ENCODE results near the gene HNRNPA2B1.
"Not testable (repeated sequence)": the region's sequence is repeated elsewhere in the genome, so short reads cannot be mapped to it uniquely, and the experiment has no call there.

The HNRNPA2B1 gene

DNA sequence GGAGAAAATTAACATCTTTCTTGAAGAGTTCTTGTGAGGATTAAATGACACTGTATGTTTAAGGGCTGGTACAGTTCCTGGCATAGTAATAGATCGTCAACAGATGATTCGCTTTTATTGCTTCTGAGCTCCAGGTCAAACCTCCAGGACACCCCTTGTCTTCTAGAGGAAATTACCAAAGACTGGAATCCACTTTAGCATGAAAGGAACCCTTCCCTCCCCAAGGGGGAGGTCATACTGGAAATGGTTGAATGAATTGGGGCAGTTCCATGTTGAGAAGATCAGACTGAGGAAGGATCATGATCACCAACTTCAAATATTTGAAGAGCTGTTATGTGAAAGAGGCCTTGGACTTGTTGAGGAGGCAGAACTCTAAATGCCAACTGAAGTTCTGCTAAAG lies 39.6 kb downstream of the HNRNPA2B1 start:
- DNase-seq = no peak

DNA sequence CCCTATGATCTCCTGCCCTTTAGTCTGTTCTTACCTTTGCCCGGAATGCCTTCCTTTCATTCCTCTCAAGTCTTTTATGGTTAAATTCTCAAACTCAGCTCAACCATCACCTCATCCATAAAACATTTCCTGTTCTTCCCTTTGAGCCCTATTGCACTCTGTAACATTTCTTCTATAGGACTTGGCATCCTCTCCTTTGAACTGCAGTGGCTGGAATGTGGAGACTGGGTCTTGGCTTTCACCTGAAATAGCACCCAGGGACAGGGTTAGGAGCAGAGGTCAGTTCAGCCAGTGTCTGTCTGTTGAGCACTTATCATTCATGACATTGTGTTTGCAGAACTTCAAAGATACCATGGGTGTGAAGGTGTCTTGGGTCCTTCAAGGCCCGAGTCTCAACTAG lies 41.3 kb downstream of the HNRNPA2B1 start:
- DNase-seq = no peak

GRCh38 chr7:26157520-26158105 lies 42.9 kb downstream of the HNRNPA2B1 start:
- DNase-seq = no peak

DNA sequence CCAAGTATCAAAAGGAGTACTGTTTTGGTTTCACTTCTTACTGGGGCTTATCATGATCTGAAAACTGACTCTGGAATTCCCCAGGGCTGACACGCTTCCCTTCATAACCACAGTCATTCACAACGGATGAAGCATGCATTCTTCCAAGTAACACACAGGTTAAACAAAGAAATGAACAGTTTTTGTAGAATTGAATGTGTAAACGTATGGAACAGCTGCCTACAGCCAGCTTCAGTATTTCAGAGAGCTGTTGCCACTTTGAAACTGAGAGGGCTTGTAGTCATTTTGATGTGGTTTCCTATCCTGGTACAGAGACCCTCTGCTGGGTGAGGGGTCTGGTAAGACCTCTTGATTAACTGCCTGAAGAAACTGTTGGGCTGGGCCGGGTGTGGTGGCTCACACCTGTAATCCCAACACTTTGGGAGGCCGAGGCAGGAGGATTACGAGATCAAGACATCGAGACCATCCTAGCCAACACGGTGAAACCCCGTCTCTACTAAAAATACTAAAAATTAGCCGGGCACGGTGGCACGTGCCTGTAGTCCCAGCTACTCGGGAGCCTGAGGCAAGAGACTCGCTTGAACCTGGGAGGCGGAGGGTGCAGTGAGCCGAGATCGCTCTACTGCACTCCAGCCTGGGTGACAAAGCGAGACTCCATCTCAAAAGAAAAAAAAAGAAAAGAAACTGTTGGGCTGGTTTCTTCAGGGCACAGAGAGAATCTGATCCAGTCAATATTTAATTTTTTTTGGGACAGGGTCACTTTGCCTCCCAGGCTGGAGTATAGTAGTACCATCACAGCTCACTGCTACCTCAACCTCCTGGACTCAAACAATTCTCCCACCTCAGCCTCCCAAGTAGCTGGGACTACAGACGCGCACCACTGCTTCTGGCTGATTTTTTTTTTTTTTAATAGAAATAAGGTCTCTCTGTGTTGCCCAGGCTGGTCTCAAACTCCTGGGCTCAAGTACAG lies 43.8 kb downstream of the HNRNPA2B1 start:
- peak in 1 of 2 experiments; percentile 28 for DNase-seq

DNA sequence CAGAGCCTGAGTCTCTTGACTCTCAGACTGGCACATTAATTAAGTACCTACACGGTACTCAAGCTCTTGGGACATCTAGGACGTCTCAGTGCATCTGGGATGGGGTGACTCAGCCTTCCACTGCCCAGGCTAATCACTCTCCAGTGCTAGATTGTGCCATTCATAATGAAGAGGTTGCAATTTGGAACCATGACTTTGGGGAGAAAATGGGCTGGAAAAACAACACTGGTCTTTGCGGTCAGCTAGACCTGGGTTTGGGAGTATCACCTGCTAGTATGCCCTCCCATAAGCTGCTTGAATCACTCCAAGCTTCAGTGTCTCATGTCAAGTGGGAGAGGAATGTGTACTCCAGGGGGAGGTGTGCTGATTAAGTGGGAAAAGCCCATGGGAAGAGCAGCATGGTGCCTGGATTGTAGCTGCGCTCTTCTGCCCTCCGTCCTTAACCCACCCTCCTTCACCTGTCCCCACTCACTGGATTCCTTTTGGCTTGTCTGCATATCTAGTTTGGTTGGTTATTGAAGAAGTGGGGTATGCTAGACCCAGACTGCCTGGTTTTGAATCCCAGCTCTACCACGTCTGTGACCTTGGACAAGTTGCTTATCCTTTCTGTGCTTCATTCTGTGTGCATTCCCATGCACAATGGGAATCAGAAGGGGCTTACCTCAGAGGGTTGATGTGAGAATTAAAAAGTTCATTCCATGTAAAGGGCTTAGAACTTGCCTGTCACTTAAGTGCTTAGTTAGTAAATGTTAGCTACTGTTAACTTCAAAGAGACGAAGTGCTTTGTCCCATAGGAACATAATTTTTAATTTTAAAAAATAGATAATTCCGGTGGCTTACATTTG lies 44.8 kb downstream of the HNRNPA2B1 start:
- peak; percentile 48 to 85 for DNase-seq

DNA sequence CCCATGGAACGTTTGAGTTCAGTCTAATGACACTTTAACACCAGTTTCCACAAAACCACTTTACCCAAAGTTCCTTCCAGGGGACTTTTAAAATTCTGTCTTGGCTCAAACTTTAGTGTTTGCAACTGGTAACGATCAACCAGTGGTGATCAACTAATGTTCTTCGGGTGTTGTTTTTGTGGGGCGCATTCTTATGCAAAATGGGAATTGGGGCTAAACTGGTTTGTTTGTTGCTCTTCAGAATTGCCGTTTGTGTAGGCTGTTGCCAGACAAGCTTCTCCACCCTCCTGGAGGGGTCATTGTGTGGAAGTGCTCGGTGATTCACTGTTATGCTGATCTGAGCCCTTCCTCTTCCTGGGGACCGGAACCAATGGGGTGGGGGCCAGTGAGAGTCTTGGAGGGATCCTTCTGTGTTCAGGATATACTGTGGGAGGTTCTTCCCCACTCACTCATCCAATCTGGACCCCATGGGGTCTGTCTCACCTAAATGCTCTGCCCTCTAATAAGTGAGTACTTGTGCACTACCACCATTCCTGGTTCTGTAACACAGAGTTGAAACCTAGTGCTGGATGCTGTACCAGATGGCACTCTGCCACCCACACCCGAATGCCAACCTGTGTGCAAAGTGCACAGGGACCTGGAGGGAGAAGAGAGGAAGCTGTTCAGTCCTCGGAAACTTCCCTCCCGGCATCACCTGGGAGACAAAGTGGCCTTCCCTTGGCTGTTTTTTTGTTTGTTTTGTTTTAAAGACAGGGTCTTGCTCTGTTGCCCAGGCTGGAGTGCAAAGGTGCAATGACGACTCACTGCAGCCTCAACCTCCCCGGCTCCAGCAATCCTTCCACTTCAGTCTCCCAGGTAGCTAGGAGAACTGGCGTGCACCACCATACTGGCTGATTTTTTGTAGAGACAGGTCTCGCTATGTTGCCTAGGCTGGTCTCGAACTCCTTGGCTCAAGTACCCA lies 46.4 kb downstream of the HNRNPA2B1 start:
- DNase-seq = no peak

- no peak for DNase-seq
Measured at GRCh38 chr7:26153241-26153822, 47.2 kb downstream of the HNRNPA2B1 start.

GRCh38 chr7:26152782-26153240 lies 47.7 kb downstream of the HNRNPA2B1 start:
- DNase-seq = not testable (repeated sequence)

DNA sequence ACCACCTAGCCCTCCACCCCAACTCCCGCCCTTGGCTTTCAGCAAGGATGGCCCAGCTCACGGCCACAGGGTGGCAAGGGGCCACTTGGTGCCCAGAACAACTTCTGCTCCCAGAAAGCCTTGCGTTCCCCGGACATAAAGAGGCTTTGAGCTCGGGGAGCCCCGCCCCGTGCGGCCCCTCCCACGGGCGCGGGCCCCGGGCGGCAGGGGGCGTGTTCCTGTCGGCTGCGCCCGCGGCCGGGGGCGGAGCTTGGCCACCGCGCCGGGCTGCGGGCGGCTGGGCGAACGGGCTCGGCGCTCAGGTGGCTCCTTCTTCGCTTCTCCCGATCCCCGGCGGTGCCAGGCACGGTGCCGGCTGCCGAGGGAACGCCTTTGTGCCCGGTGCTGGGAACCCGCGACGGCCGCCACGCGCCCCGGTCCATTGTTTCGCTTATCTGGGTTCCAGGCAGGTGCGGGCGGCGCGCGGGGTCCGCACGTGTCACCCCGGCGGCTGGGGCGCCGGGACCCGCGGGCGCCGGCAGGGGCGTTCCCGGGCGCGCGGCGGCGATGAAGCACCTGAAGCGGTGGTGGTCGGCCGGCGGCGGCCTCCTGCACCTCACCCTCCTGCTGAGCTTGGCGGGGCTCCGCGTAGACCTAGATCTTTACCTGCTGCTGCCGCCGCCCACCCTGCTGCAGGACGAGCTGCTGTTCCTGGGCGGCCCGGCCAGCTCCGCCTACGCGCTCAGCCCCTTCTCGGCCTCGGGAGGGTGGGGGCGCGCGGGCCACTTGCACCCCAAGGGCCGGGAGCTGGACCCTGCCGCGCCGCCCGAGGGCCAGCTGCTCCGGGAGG lies 48.4 kb downstream of the HNRNPA2B1 start, which contains the start of gene NFE2L3:
Gene NFE2L3 (plus strand): TSS at position 246 of the 829 bp plus-strand sequence. CDS start 301 bp downstream, at position 547.
- peak; percentile 63 to 87 for DNase-seq

GRCh38 chr7:26151650-26151952 lies 48.9 kb downstream of the HNRNPA2B1 start:
- no peak for DNase-seq

DNA sequence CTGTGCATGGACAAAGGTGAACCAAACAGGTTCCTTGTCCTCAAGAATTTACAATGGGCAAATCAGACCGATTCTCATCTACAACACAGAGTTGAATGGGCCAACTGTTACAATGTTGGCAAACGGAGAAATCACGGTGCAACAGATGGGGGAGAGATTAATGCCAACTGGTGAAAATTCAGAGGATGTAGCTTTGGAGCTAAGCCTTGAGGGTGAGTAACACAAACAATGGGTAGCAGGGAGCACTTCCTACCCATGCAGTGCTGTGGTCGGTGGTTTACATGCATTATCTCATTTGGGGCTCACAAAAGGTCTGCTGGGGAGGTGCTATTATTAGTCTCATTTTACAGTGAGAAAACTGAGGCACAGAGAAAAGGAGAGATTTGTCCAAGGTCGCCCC lies 49.5 kb downstream of the HNRNPA2B1 start:
- DNase-seq = no peak

DNA sequence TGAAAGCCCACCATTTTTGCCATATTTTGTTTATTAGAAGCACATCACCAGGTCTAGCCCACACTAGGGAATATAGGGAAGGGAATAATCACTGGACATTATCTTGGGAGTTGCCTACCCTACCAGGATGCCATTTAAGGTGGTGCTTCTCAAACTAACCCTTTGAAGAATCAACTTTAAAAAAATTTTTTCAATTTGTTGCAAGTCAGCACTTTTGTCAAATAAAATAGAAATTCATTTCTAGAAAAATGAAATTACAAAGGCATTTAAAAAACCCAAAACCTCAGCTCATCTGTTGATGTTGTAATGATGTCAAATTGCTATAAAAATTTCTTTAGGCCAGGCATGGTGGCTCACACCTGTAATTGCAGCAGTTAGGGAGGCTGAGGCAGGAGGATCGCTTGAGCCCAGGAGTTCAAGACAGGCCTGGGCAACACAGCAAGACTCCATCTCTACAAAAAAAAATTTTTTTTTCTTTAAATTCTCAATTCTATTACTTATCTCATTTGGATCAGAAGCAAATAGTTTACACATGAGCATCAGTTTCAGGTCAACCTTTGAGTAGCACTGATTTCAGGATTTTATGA lies 51.1 kb downstream of the HNRNPA2B1 start:
- no peak for DNase-seq

- not testable (repeated sequence) for DNase-seq
Measured at GRCh38 chr7:26148307-26148700, 52.2 kb downstream of the HNRNPA2B1 start.

- not testable (repeated sequence) for DNase-seq
Measured at GRCh38 chr7:26147646-26148306, 52.8 kb downstream of the HNRNPA2B1 start.

- DNase-seq = no peak
Measured at GRCh38 chr7:26147030-26147429, 53.5 kb downstream of the HNRNPA2B1 start.

- no peak for DNase-seq
Measured at GRCh38 chr7:26145238-26145637, 55.3 kb downstream of the HNRNPA2B1 start.

DNA sequence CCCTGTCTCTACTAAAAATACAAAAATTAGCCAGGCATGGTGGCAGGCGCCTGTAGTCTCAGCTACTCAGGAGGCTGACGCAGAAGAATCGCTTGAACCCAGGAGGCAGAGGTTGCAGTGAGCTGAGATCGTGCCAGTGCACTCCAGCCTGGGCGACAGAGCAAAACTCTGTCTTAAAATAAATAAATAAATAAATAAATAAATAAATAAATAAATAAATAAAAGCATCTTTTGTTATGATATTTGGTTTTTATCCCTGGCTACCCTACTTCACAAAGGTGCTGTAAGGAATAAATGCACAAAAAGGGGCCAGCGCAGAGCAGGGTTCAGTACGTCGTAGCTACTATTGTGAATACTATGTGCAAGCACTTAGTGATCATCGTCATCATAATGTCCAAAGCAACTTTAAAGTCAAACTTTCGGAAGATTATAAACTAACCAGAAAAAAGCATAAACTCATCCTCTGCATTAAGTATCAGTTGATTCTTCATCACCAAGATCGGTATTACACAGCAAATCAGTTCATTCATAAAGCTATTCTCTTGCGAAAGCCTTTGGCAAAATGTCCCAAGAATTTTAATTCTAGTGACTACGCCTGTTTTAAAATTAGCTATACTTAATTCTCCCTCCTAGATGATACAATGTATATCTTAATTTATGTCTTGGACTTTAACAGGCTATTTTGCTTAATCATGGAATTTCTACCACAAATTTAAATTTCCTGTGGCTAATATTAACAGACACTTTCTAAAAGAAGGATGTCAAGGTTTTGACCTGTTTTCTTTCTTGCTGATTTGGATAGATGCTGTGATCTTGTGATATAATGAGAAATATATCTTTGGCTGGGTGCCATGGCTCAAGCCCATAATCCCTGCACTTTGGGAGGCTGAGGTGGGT lies 56.1 kb downstream of the HNRNPA2B1 start:
- DNase-seq = no peak

DNA sequence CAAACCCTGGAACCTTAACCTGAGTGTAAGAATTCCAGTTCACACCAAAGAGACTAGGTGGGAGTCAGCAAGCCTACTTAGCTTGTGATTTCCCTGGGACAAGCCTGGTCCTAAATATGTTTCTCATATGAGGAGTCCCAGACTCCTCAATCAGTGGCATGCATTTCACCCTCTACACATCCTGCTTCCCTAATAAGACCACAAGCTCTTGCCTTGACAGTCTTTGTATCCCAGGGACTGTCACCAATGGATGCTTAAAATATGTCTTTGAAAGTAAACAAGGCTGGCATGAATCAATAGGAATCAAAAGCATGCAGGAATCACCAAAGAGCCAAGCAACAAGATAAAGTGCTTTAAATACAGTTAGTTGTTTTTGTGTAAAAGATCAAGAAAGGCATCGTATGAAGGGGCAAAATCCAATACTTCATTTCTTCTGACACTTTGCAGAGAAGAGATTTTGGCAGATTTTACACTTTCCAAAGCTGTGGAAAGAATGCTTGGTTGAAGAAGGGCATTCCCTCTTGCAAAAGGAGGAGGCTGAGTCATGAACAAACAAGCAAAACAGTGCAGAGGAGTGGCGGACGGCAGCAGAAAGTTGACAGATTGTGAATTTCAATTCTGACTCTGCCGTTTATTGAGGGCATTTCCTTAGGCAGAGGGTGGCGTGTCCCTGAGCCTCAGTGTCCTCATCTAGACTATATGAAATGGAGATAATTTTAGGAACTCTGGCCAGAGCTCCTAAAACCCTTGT lies 57.1 kb downstream of the HNRNPA2B1 start:
- no peak for DNase-seq

All from NCI-H187 (cell line).